Naive B cell (primary cell): ENCODE results near the gene UGCG. TPM values are rescaled to one million over a fixed set of nuclear protein-coding genes. Genes with fewer than 3 reads are reported as not detected.

Source experiments
- ATAC-seq, 2 donors: fragments of 150-1000 bp; cut with Tn5 transposase; 2 replicates each; pipeline ENCODE4 v1.10.0; 2021; ENCODE audit warnings: low read depth in 2 of 2, mild to moderate bottlenecking in 2 of 2, moderate library complexity in 2 of 2
- DNase-seq: peaks from one replicate; pipeline ENCODE4 v3.0.0; 2022
- H3K27ac Mint-ChIP-seq, 6 donors: one replicate each; pipeline ENCODE4 v1.8.0; 2020 to 2022; ENCODE audit warnings: mild to moderate bottlenecking in 6 of 6, mixed read lengths in 6 of 6, moderate library complexity in 5 of 6, inconsistent platforms in 2 of 6
- H3K27me3 Mint-ChIP-seq, 3 donors: one replicate each; pipeline ENCODE4 v1.8.0; 2021 to 2022; ENCODE audit warnings: mixed read lengths in 3 of 3, mild to moderate bottlenecking in 1 of 3
- H3K36me3 Mint-ChIP-seq, 2 donors: one replicate each; pipeline ENCODE4 v1.8.0; 2020 to 2022; ENCODE audit warnings: mixed read lengths in 2 of 2, inconsistent platforms in 1 of 2, mild to moderate bottlenecking in 1 of 2
- H3K4me1 Mint-ChIP-seq, 3 donors: one replicate each; pipeline ENCODE4 v1.8.0; 2020 to 2022; ENCODE audit warnings: mixed read lengths in 3 of 3, inconsistent platforms in 1 of 3, mild to moderate bottlenecking in 1 of 3, moderate library complexity in 1 of 3
- H3K4me3 Mint-ChIP-seq, 8 donors: one replicate each; pipeline ENCODE4 v1.8.0; 2020 to 2022; ENCODE audit warnings: mild to moderate bottlenecking in 8 of 8, mixed read lengths in 8 of 8, moderate library complexity in 8 of 8, inconsistent platforms in 2 of 8
- H3K9me3 Mint-ChIP-seq, 7 donors: one replicate each; pipeline ENCODE4 v1.8.0; 2020 to 2022; ENCODE audit warnings: mixed read lengths in 7 of 7, mild to moderate bottlenecking in 5 of 7, inconsistent platforms in 2 of 7, moderate library complexity in 1 of 7
- polyA plus RNA-seq, 6 donors: library from polyadenylated mRNA; unstranded; fragments of 300-500 nt; fragmentation: Illumina TruSeq; gene quantifications; one replicate each; pipeline ENCODE4 v1.2.3, GENCODE V29; 2021; ENCODE audit warnings: low read depth in 6 of 6

The UGCG gene
- polyA plus RNA-seq, 6 donors from 2014 or later: 21.9 to 53.5 (median 31.0) TPM

- Mint-ChIP-seq H3K4me1 (peaks cover 50 to 78% (median 76%) of the 10 kb centered on the region in 3 donors), H3K27me3 (no peaks in the 10 kb centered on the region), H3K4me3 (no peak overlapping the region), H3K36me3 (peaks cover 0 to 9% of the 10 kb centered on the region in 2 donors), H3K27ac (peak overlapping the region in 2 of 6 donors; percentile 55 to 81), H3K9me3 (no peaks in the 10 kb centered on the region)
- ATAC-seq: no peak
- no peak for DNase-seq
Observed at GRCh38 chr9:111915425-111915758, 18.8 kb downstream of the UGCG start.

DNA sequence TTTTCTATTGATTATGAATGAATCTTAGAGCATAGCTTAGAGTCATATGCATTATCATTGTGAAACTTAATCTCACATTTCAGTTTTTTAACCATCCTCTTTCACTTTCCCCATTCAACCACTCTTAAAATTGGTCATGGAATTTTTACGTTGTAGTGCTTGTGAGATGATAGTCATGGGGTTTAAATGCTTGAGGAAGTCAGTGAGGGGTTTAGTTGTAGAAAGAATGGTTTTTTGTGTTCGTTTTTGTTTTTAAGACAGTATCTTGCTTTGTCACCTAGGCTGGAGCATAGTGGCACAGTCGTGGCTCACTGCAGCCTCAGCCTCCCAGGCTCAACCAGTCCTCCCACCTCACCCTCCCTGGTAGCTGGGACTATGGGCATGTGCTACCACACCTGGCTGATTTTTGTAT, 19.6 kb downstream of the UGCG start:
- Mint-ChIP-seq H3K4me1 (peaks cover 41 to 78% (median 72%) of the 10 kb centered on the region in 3 donors), H3K4me3 (peak overlapping the region in 2 of 8 donors; percentile 32 to 62), H3K27ac (peak overlapping the region; percentile 49 to 89 (median 72)), H3K27me3 (no peaks in the 10 kb centered on the region), H3K9me3 (no peaks in the 10 kb centered on the region), H3K36me3 (peaks cover 0 to 9% of the 10 kb centered on the region in 2 donors)
- DNase-seq (no peak), ATAC-seq (peak; percentile 28 to 44)

DNA sequence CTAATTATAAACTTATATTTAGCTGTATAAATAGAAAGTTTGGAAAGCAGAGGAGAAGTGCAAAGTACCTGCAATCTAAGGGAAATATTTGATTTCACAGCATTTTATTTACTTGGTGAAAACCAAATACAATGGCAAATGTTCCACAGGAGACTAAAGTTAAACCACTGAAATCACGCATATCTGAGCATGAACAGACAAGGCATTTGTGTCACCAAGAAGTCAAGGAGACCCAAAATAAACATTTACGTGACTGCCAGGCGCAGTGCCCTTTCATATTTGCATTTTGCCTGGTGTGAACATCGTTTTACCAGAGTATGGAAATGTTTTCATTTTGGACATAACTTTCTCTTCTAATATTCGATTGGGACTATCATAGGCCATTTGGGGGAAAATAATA, 20.6 kb downstream of the UGCG start:
- Mint-ChIP-seq H3K27ac (peak overlapping the region in 3 of 6 donors; percentile 10 to 75 (median 50)), H3K4me1 (peaks cover 36 to 74% (median 62%) of the 10 kb centered on the region in 3 donors), H3K9me3 (no peaks in the 10 kb centered on the region), H3K27me3 (no peaks in the 10 kb centered on the region), H3K36me3 (peaks cover 0 to 9% of the 10 kb centered on the region in 2 donors), H3K4me3 (no peak overlapping the region)
- ATAC-seq (peak in 1 of 2 donors; percentile 54), DNase-seq (no peak)

- Mint-ChIP-seq H3K36me3 (peaks cover 0 to 9% of the 10 kb centered on the region in 2 donors), H3K27ac (peak overlapping the region in 3 of 6 donors; percentile 53 to 75 (median 74)), H3K27me3 (no peaks in the 10 kb centered on the region), H3K4me3 (peak overlapping the region in 1 of 8 donors; percentile 67), H3K4me1 (peaks cover 33 to 69% (median 57%) of the 10 kb centered on the region in 3 donors), H3K9me3 (no peaks in the 10 kb centered on the region)
- DNase-seq: no peak
- ATAC-seq: no peak
Observed at GRCh38 chr9:111917980-111918379, 21.4 kb downstream of the UGCG start.

GRCh38 chr9:111919875-111920274, 23.3 kb downstream of the UGCG start:
- DNase-seq (no peak), ATAC-seq (peak; percentile 25 to 35)
- Mint-ChIP-seq H3K27ac (peak overlapping the region in 3 of 6 donors; percentile 51 to 87 (median 72)), H3K36me3 (peaks cover 0 to 7% of the 10 kb centered on the region in 2 donors), H3K27me3 (no peaks in the 10 kb centered on the region), H3K9me3 (no peaks in the 10 kb centered on the region), H3K4me1 (peaks cover 21 to 50% (median 41%) of the 10 kb centered on the region in 3 donors), H3K4me3 (peak overlapping the region in 3 of 8 donors; percentile 29 to 35 (median 31))

DNA sequence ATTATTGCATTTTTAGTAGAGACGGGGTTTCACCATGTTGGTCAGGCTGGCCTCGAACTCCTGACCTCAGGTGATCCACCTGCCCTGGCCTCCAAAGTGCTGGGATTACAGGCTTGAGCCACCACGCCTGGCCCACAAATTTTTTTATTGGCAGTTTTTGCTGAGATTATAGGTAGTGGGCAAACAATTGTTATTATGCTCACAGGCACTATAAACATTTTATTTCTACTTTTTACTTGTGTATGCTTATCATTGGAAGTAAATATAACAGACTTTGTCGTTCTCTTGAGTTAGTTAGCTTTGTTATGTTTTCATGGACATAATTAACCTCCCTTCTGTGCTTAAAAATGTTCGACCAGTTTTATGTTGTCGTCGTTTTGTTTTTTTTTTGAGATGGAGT, 23.9 kb downstream of the UGCG start:
- peaks cover 18 to 46% (median 35%) of the 10 kb centered on the region in 3 donors for H3K4me1 Mint-ChIP-seq
- no peak for ATAC-seq
- DNase-seq: no peak
- H3K9me3 Mint-ChIP-seq: no peaks in the 10 kb centered on the region
- peak overlapping the region in 1 of 8 donors; percentile 72 for H3K4me3 Mint-ChIP-seq
- H3K36me3 Mint-ChIP-seq: peaks cover 0 to under 1% of the 10 kb centered on the region in 2 donors
- H3K27ac Mint-ChIP-seq: peak overlapping the region in 1 of 6 donors; percentile 83
- H3K27me3 Mint-ChIP-seq: no peaks in the 10 kb centered on the region

DNA sequence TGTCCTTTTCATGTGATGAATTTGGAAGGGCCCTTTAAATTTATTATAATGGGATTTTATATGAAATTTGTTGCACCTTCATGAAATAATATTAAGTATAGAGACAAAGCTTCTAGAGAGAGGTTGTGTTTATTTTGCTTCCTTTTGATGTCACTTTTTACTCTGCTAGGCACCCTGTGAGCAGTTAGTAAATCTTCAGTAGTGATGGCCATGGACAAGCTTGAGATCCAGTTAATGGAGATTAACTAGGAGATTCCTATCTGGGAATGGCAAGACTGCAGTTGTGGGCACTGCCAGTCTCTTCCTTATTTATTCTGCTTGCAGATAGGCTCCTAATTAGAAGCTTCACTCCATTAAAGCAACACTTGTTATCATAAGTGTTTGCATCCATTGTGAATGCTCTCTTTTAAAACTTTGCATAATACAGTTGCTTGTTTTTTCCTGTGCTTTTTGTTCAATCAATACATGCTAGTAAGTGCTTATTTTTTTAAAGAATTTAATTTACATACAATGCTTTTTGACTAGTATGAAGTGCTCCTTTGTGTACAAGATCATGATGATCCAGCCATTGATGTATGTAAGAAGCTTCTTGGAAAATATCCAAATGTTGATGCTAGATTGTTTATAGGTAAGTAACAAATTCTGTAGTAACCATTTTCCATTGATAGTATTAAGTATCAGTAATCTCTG, 25.9 kb downstream of the UGCG start:
- Mint-ChIP-seq H3K27me3 (no peaks in the 10 kb centered on the region), H3K4me1 (peaks cover 17 to 56% (median 35%) of the 10 kb centered on the region in 3 donors), H3K4me3 (no peak overlapping the region), H3K9me3 (no peaks in the 10 kb centered on the region), H3K36me3 (no peaks in the 10 kb centered on the region), H3K27ac (peak overlapping the region in 1 of 6 donors; percentile 79)
- ATAC-seq (no peak), DNase-seq (no peak)

- ATAC-seq (no peak), DNase-seq (no peak)
- Mint-ChIP-seq H3K4me1 (peaks cover 16 to 52% (median 24%) of the 10 kb centered on the region in 3 donors), H3K9me3 (no peaks in the 10 kb centered on the region), H3K27me3 (no peaks in the 10 kb centered on the region), H3K27ac (no peak overlapping the region), H3K36me3 (peaks cover 0 to 1% of the 10 kb centered on the region in 2 donors), H3K4me3 (no peak overlapping the region)
Observed at GRCh38 chr9:111924281-111924680, 27.7 kb downstream of the UGCG start.

DNA sequence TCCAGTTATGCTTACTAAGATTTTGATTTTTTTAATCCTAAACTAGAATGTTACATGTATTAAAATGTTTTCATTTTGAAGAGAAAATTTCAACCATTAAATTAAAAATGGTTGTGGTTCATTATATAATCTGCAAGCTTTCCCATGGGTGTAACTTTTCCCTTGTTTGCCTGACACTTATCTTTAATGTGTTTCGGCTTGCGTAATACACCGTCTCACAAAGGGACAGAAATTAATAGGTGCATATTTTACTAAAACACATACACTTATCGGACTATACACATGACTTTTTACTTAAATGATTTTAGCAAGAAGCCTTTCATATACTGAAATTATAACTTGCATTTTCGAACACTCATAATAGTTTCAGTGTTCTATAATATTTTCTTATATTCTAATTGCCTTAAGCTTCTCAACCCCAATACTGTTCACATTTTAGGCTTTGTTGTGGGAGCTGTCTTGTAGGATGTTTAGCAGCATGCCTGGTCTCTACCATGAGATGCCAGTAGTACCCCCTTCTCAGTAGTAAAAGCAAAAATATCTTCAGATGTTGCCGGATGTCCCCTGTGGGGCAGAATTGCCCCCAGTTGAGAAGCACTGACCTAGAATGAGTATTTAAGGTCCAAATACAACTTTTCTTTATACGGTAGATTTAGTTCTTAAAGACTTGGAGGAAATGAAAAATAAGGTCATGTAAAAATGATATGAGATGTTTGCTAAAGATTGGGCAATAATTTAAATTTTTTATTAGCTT, 28.6 kb downstream of the UGCG start:
- H3K36me3 Mint-ChIP-seq: peaks cover 0 to 4% of the 10 kb centered on the region in 2 donors
- peak overlapping the region in 4 of 6 donors; percentile 37 to 81 (median 60) for H3K27ac Mint-ChIP-seq
- ATAC-seq (no peak), DNase-seq (no peak)
- no peaks in the 10 kb centered on the region for H3K9me3 Mint-ChIP-seq
- H3K4me1 Mint-ChIP-seq: peaks cover 11 to 45% (median 15%) of the 10 kb centered on the region in 3 donors
- H3K4me3 Mint-ChIP-seq: peak overlapping the region in 1 of 8 donors; percentile 9
- no peaks in the 10 kb centered on the region for H3K27me3 Mint-ChIP-seq

DNA sequence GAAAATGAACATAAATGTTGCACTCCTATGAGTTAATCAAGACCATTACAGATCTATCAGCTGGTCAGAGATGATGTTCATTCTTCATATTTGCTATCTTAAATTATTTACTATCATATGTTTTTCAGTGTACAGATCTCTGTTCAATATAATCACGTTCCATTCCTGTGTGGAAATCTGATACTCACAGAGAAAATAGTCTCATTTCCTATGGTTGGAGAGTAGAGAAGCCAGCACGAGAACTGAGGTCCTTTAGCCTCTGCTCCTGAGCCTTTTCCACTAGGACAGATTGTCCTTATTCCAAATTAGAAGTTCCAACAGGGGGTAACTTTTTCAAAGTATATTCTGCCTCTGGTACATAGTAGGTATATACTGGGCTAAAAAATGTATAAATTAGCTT, 29.2 kb downstream of the UGCG start:
- DNase-seq (no peak), ATAC-seq (no peak)
- Mint-ChIP-seq H3K9me3 (no peaks in the 10 kb centered on the region), H3K4me1 (peaks cover 9 to 39% (median 11%) of the 10 kb centered on the region in 3 donors), H3K27ac (peak overlapping the region in 2 of 6 donors; percentile 49 to 81), H3K4me3 (peak overlapping the region in 1 of 8 donors; percentile 9), H3K36me3 (peaks cover 0 to 4% of the 10 kb centered on the region in 2 donors), H3K27me3 (no peaks in the 10 kb centered on the region)

DNA sequence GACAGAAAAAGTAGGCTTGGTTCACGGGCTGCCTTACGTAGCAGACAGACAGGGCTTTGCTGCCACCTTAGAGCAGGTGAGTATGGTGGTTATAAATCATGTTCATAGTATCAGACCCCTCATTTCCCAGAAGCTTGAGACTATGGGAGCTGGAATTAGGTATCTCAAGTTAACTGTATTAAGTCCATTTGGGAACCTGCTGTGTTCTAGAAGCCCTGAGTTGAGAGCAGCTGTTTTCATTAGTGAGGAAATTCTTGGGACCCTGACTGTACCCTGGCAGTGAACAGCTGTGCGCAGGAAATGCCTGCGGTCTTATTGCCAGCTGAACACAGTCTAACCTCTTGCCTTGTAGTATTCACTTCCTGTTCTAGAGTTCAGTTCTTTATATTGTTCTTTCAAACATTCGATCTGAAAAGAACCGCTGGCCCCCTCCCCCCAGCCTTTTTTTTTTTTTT, 29.8 kb downstream of the UGCG start:
- H3K9me3 Mint-ChIP-seq: no peaks in the 10 kb centered on the region
- no peaks in the 10 kb centered on the region for H3K27me3 Mint-ChIP-seq
- peak overlapping the region; percentile 28 to 74 (median 64) for H3K4me3 Mint-ChIP-seq
- H3K36me3 Mint-ChIP-seq: peaks cover 0 to 4% of the 10 kb centered on the region in 2 donors
- peak overlapping the region; percentile 77 to 97 (median 94) for H3K27ac Mint-ChIP-seq
- DNase-seq (peak; percentile 81), ATAC-seq (peak; percentile 100)
- peaks cover 9 to 35% (median 11%) of the 10 kb centered on the region in 3 donors for H3K4me1 Mint-ChIP-seq

GRCh38 chr9:111928359-111928720, 31.7 kb downstream of the UGCG start:
- Mint-ChIP-seq H3K36me3 (peaks cover 0 to 14% of the 10 kb centered on the region in 2 donors), H3K4me3 (peak overlapping the region in 1 of 8 donors; percentile 12), H3K9me3 (no peaks in the 10 kb centered on the region), H3K4me1 (peaks cover 9 to 28% (median 11%) of the 10 kb centered on the region in 3 donors), H3K27me3 (no peaks in the 10 kb centered on the region), H3K27ac (no peak overlapping the region)
- ATAC-seq (no peak), DNase-seq (no peak)

GRCh38 chr9:111934747-111935146, 38.1 kb downstream of the UGCG start:
- peak overlapping the region in 1 of 6 donors; percentile 10 for H3K27ac Mint-ChIP-seq
- H3K36me3 Mint-ChIP-seq: peaks cover 6 to 32% of the 10 kb centered on the region in 2 donors
- no peak for DNase-seq
- ATAC-seq: no peak
- peaks cover 22 to 29% (median 28%) of the 10 kb centered on the region in 3 donors for H3K4me1 Mint-ChIP-seq
- no peak overlapping the region for H3K4me3 Mint-ChIP-seq
- H3K9me3 Mint-ChIP-seq: peaks cover 0 to 7% (median 0%) of the 10 kb centered on the region in 7 donors
- no peaks in the 10 kb centered on the region for H3K27me3 Mint-ChIP-seq
